K562 (cell line): Measurements from ENCODE around the gene SLC5A2. TPM values are rescaled to one million over a fixed set of nuclear protein-coding genes. Genes with fewer than 3 reads are reported as not detected.

Source experiments
- AFF4 ChIP-seq: sonication (generic); formaldehyde crosslinking; IDR thresholded peaks from 2 replicates; pipeline ENCODE4 v1.8.0; 2023; ENCODE audit warnings: mild to moderate bottlenecking, missing genetic modification reagents
- ILF3 ChIP-seq: fragments of 450-650 bp; IDR thresholded peaks from 2 replicates; pipeline ENCODE4 v1.6.1; 2018; ENCODE audit warnings: antibody characterized with exemption, mild to moderate bottlenecking, moderate library complexity, borderline replicate concordance
- IRF1 ChIP-seq: sonication (generic); formaldehyde crosslinking; IDR thresholded peaks from 2 replicates; pipeline ENCODE4 v1.8.0; 2022; ENCODE audit warnings: missing genetic modification reagents, mild to moderate bottlenecking, borderline replicate concordance
- KAT7 ChIP-seq: sonication (generic); formaldehyde crosslinking; IDR thresholded peaks from 2 replicates; pipeline ENCODE4 v1.8.0; 2022; ENCODE audit warnings: missing genetic modification reagents, mild to moderate bottlenecking, borderline replicate concordance
- NR3C1 ChIP-seq: sonication (generic); formaldehyde crosslinking; IDR thresholded peaks from 2 replicates; pipeline ENCODE4 v1.8.1; 2022; ENCODE audit warnings: missing genetic modification reagents
- PHF20 ChIP-seq: fragments of 450-650 bp; IDR thresholded peaks from 2 replicates; pipeline ENCODE4 v1.6.1; 2018; ENCODE audit not compliant: partially characterized antibody
- PML ChIP-seq: IDR thresholded peaks from 2 replicates; pipeline ENCODE4 v1.6.1; 2012; ENCODE audit warnings: low read length, inconsistent platforms
- POLR2AphosphoS5 ChIP-seq: IDR thresholded peaks from 2 replicates; pipeline ENCODE4 v1.6.1; 2011; ENCODE audit warnings: mild to moderate bottlenecking, low read depth, low read length, moderate library complexity; ENCODE audit not compliant: control insufficient read depth, insufficient read depth
- PTRF ChIP-seq: fragments of 450-650 bp; IDR thresholded peaks from 2 replicates; pipeline ENCODE4 v1.6.1; 2016; ENCODE audit warnings: mild to moderate bottlenecking, missing genetic modification characterization, missing compliant biosample characterization
- SUPT5H ChIP-seq: fragments of 450-650 bp; IDR thresholded peaks from 2 replicates; pipeline ENCODE4 v1.6.1; 2016
- TGIF2 ChIP-seq: sonication (generic); formaldehyde crosslinking; IDR thresholded peaks from 2 replicates; pipeline ENCODE4 v1.8.1; 2022; ENCODE audit warnings: mild to moderate bottlenecking, missing genetic modification reagents, moderate library complexity
- ZC3H8 ChIP-seq: fragments of 450-650 bp; IDR thresholded peaks from 2 replicates; pipeline ENCODE4 v1.6.1; 2017
- ZNF79 ChIP-seq: fragments of 250-450 bp; sonication (Bioruptor Pico); IDR thresholded peaks from 2 replicates; pipeline ENCODE4 v1.4.0; 2020; ENCODE audit warnings: low read depth, mild to moderate bottlenecking, moderate library complexity
- polyA plus RNA-seq, 8 experiments: library from polyadenylated mRNA; depleted of rRNA in 4 of 8; stranded (reverse) in 5 of 8; unstranded in 3 of 8; fragments of >200 nt; fragmentation: Nextera tagmentation in 2 of 8; fragmentation: Illumina TruSeq in 1 of 8; extraction: Ambion mirVana in 2 of 8; extraction: Trizol in 1 of 8; gene quantifications; 2 replicates each; pipeline versions ENCODE4 v1.2.1 to v1.2.3, GENCODE V29; 2011 to 2014; ENCODE audit warnings: inconsistent platforms in 1 of 8, missing spikeins in 1 of 8
- total RNA-seq, 7 experiments: library from RNA; depleted of rRNA in 6 of 7; stranded (reverse); fragments of >200 nt in 6 of 7; fragmentation: Illumina TruSeq in 2 of 7; extraction: Trizol in 2 of 7; gene quantifications; 2 replicates each; pipeline versions ENCODE4 v1.2.1 to v1.2.3, GENCODE V29; 2011 to 2021; ENCODE audit warnings: low replicate concordance in 1 of 7
- TF ChIP-seq, protein P1 (sequence below), 3 experiments: fragments of 200-800 bp in 1 of 3; fragments of 250-450 bp in 1 of 3; fragments of 450-650 bp in 1 of 3; sonication (Bioruptor Pico) in 1 of 3; sonication (Bioruptor generic) in 1 of 3; formaldehyde crosslinking in 1 of 3; IDR thresholded peaks; 2 replicates each; pipeline versions ENCODE4 v1.6.1 to v1.8.0; 2016 to 2022; ENCODE audit warnings: mild to moderate bottlenecking in 2 of 3, missing genetic modification characterization in 2 of 3, missing compliant biosample characterization in 1 of 3, moderate library complexity in 1 of 3
- TF ChIP-seq, protein P2 (sequence below), 2 experiments: fragments of 450-650 bp; IDR thresholded peaks; 2 replicates each; pipeline ENCODE4 v1.6.1; 2016

The SLC5A2 gene
- total and polyA plus RNA-seq, 9 of the 15 experiments (the other 6 are each of a cell fraction or from before 2014, with no cell fraction given) = 0.07 to 2.7 (median 2.2) TPM; not detected in 6

- TF ChIP-seq, protein P1, sequence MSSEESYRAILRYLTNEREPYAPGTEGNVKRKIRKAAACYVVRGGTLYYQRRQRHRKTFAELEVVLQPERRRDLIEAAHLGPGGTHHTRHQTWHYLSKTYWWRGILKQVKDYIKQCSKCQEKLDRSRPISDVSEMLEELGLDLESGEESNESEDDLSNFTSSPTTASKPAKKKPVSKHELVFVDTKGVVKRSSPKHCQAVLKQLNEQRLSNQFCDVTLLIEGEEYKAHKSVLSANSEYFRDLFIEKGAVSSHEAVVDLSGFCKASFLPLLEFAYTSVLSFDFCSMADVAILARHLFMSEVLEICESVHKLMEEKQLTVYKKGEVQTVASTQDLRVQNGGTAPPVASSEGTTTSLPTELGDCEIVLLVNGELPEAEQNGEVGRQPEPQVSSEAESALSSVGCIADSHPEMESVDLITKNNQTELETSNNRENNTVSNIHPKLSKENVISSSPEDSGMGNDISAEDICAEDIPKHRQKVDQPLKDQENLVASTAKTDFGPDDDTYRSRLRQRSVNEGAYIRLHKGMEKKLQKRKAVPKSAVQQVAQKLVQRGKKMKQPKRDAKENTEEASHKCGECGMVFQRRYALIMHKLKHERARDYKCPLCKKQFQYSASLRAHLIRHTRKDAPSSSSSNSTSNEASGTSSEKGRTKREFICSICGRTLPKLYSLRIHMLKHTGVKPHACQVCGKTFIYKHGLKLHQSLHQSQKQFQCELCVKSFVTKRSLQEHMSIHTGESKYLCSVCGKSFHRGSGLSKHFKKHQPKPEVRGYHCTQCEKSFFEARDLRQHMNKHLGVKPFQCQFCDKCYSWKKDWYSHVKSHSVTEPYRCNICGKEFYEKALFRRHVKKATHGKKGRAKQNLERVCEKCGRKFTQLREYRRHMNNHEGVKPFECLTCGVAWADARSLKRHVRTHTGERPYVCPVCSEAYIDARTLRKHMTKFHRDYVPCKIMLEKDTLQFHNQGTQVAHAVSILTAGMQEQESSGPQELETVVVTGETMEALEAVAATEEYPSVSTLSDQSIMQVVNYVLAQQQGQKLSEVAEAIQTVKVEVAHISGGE (CRISPR knock-in tag; IDR thresholded peaks at IDR 0.05) = peak in 2 of 3 experiments; percentile 38 to 80; a peak in 3 of 6 replicates
- TF ChIP-seq PTRF (tag) (no peak), ZNF79 (CRISPR knock-in tag) (no peak), ZC3H8 (no peak), SUPT5H (peak; percentile 89), PML (peak; percentile 59; the same call in 1 of the 2 replicates), KAT7 (CRISPR knock-in tag) (peak; percentile 91), IRF1 (CRISPR knock-in tag) (no peak), TGIF2 (CRISPR knock-in tag) (peak; percentile 53; the same call in 1 of the 2 replicates), ILF3 (no peak), AFF4 (CRISPR knock-in tag) (peak; percentile 91), POLR2AphosphoS5 (peak; percentile 79), NR3C1 (CRISPR knock-in tag) (0 out of 2 replicates have a peak, but pooled peaks have one; percentile 44), PHF20 (peak; percentile 57)
- TF ChIP-seq, protein P2, sequence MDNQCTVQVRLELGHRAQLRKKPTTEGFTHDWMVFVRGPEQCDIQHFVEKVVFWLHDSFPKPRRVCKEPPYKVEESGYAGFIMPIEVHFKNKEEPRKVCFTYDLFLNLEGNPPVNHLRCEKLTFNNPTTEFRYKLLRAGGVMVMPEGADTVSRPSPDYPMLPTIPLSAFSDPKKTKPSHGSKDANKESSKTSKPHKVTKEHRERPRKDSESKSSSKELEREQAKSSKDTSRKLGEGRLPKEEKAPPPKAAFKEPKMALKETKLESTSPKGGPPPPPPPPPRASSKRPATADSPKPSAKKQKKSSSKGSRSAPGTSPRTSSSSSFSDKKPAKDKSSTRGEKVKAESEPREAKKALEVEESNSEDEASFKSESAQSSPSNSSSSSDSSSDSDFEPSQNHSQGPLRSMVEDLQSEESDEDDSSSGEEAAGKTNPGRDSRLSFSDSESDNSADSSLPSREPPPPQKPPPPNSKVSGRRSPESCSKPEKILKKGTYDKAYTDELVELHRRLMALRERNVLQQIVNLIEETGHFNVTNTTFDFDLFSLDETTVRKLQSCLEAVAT (IDR thresholded peaks at IDR 0.05) = 0 out of 4 replicates have a peak, but pooled peaks have one; percentile 17 to 22
These were observed 25.2 kb downstream of the SLC5A2 start, which contains the start of gene RUSF1 (continued) for GRCh38 chr16:31507929-31508705.
